Measurements from ENCODE around the gene KRAS.

Gene KRAS

GRCh38 chr12:25254271-25254880, 3.6 kb upstream of the KRAS start:
- peak in 1 of 3 experiments; percentile 18 for DNase-seq

DNA sequence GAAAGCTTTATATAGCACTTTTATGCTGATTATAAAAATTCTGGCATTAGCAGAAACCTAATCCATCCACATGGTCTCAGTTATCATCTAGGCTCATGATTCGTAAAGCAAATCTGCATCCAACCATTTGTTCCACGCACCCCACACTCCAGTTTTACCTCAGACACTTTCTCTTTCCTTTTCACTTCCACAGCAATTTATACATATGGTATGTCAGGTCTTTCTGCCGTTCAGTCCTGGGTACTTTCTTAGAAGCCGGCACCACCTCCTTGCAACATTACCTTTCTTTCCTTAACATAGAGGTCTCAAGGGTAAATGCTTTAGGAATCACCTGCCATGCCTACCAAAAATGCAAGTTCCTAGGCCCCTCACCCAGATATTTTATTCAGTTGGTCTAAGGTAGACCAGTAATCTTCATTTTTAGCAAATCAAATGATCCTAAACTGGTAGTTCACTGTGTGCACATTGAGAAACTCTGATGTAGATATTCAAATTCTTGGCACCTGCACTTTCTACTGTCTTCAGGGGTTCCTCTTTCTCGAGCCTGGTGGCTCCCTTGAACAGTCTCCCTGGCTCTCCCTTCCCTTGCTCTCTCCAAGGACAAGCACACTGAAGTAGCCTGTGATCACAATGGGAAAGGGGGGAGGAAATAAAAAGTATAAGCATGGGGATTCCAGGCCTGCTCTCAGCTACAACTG, 2.8 kb upstream of the KRAS start:
- DNase-seq = no peak

GRCh38 chr12:25252946-25253345, 2.2 kb upstream of the KRAS start:
- DNase-seq = no peak

GRCh38 chr12:25251769-25252168, 1.0 kb upstream of the KRAS start:
- no peak for DNase-seq

- peak; percentile 19 to 86 (median 84) for DNase-seq
Measured at GRCh38 chr12:25249931-25250738, 594 bp downstream of the KRAS start.

DNA sequence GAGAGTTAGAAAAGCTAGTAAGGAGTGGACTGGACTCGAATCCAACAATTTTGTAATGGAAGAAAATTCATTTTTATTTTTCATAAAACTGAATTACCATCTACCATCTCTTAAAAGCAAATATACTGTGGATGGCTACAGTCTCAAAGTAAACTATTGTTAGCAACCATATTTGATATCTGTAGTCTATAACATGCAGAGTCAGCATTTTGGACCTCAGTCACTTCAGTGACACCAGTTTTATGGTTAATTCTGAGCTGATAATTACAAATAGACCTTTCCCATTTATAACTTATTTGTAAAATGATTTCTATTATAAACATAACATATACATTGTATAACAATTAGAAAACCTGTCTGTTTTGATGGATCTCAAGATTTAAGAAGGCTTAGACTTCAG, 2.0 kb downstream of the KRAS start:
- DNase-seq = no peak

DNA sequence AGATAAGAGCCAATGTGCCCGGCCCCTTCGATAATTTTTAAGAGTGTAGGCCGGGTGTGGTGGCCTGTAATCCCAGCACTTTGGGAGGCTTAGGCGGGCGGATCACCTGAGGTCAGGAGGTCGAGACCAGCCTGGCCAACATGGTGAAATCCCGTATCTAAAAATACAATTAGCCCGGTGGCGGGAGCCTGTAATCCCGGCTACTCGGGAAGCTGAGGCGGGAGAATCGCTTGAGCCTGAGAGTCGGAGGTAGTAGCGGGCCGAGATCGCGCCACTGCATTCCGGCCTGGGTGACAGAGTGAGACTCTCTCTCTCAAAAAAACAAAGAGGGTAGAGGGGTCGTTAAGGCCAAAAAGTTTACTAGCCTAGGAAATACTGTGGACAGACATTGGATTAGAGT, 2.6 kb downstream of the KRAS start:
- no peak for DNase-seq

DNA sequence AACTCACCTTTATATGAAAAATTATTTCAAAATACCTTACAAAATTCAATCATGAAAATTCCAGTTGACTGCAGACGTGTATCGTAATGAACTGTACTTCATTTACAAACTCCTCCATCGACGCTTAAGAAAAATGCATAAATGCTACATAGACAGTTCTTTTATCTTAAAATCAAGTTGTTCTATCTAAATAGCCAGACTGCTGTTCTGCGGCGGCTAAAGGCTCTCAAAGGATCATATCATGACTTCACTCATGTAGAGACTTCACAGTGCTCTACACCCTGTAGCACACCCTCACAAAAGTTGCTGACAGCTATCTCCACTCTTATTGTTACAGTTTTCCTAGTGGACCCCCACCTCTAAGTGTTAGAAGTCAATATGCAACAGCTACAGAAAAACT, 5.2 kb downstream of the KRAS start:
- DNase-seq = no peak

DNA sequence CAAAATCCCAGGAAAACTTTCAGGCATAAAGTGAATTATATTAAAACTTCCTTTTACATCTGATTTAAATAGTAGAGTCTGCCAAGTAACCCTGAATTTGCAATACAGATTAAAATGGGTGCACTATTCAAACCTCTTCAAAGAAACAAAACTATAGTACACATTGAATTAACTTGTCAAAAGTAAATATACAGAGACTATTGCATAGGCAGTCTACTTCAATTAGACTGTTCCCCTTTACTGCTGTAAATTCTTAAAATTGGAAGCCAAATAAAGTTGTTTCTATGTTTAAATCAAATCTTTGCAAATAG, 7.1 kb downstream of the KRAS start:
- DNase-seq = no peak

- DNase-seq = no peak
Measured at GRCh38 chr12:25242981-25243679, 7.6 kb downstream of the KRAS start.

DNA sequence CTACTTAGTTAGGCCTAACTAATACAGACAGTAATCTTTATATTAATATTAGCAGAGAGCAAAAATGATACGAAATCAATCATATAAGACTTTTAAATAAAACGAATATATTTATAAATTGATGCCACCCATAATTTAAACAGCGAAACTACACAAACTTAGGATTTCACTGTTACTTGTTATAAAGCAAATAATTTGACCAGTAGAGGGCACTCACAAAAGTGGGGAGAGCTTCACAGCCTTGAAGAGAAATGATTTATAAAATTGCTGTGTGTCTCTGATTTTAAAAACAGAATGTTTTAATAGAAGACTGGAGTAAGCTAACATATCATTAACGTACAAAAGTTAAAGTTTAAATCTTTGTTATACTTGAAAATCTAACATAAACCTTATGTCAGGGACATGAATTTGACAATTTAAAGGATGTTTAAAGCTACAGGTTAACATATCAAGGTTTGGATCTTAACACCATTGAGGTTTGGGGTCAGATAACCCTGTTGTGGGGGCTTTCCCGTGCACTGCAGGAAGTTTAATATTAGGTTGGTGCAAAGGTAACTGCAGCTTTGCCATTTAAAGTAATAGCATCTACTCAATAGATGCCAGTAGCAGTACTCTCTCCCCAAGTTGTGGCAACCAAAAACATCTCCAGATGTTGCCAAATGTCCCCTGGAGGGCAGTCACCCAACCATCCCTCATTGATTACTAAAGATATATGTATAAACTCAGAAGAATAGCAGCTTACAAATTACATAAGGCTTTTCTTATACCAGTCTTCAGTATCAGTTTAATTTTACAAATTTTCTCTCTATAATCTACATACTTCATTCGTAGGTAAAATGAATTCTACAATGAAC, 9.3 kb downstream of the KRAS start:
- DNase-seq = peak in 2 of 3 experiments; percentile 36 to 64

DNA sequence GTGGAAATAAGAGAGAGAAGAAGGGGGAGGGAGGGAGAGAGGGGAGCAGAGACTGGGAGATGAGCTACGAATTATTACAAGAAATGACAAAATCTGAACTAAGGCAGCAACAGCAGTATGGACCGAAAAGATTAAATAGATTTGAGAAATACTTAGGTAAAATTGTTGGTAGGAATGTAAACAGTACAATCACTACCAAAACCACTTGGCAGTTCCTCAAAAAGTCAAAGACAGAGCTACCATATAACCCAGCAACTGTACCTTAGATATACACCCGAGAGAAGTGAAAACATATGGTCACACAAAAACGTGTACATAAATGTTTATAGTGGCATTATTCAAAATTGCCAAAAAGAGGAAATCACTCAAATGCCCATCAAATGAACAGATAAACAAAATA, 14.1 kb downstream of the KRAS start:
- DNase-seq = no peak

DNA sequence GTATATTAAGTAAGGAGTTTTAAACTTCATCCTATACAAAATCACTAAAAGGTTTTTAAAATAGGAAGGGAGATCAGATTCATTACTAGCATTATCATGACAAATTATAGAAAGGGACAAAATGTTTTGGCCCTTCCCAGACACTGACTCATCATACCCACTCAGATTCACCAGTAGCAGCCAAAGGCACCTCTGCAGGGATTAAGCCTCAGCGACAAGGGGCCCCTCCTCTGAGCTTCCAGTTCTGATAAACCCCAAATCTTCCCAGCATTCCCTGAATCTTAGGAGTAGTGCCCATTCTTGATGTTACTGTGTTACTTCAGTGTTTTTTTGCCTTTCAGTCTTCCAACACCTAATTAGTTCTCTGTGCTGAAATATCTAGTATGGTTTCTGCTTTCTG, 14.5 kb downstream of the KRAS start:
- no peak for DNase-seq

DNA sequence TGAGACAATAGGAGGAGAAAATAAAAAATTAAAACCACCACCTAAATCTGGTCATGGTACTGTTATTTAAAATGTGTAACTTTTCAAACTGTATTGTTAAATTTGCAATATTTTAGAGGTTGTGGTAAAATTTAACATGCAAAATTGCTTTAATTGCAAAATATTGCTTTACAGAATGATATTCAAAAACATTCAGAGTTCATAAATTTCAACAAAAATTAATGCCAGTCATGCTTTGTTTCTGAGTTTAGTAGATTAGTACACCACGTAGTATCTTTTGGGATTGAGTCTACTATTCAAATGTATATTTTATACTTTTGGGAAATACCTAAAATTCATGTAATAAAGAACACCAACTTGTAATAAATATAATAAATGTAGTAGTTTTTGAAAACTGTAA, 37.4 kb downstream of the KRAS start:
- DNase-seq = no peak

DNA sequence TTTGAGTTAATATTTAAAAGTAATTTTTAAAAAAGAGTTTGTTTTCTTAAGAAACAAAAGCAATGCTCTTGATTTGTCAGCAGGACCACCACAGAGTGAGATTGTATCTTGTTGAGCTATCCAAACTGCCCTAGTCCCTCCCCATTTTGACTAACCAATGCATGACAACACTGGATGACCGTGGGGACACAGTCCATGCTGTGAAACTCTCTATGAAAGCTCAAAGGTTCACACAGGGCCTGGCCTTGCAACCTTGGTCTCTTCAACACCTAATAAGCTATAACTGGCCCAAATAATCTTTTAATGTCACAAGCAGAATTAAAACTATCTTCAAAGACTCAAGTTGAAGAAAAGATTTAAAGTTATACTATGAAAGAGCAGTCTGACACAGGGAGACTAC, 42.2 kb downstream of the KRAS start:
- no peak for DNase-seq

- no peak for DNase-seq
Measured at GRCh38 chr12:25207846-25208245, 42.9 kb downstream of the KRAS start.

DNA sequence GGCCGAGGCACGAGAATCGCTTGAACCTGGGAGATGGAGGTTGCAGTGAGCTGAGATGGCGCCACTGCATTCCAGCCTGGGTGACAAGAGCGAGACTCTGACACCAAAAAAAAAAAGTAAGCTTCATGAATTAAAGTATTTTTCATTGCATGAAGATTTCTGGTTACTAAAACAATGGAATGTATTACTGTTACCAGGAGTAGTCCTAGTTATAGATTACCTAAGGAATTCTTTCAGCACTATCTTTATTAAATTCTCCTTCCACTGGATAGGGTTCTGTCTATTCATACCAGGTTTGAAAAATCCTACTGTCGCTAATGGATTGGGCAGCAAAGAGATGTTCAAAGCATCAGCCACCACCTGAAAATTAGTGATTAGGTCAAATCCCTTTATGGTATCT, 43.3 kb downstream of the KRAS start:
- DNase-seq = no peak

DNA sequence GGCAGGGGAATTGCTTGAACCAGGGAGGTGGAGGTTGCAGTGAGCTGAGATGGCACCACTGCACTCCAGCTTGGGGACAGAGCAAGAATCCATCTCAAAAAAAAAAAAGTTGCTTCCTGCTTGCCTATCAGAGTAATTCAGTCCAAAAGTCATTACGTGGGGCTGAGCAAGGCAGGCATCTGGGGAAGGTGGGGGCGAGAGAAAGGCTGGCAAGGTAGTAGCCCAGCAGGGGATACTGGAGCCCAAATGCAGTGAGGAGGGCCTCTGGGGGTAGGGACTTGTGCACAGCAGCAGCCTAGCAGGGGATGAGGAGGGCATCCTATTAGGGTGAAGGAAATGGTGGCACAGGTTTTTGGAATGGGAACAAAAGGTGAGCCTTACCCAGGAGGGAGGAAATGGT, 48.6 kb downstream of the KRAS start:
- no peak for DNase-seq

DNA sequence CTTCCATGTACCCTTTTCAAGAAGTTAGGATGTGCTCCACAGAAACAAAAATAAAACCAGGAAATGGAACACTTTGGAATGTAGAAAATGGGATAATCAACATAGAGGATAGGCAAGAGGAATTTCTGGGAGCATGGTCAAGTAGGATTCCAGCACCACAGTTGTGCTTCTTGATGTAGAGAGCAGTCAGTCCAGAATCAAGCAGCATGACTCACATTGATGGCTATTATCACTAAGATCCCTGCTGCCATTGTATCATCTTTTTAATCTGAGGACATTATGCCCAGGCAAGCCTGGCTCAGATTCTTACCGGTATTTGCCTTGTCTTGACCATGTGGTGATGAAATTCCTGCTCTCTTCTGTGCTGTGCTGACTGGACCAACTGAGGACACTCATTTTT, 50.0 kb downstream of the KRAS start:
- DNase-seq = no peak

DNA sequence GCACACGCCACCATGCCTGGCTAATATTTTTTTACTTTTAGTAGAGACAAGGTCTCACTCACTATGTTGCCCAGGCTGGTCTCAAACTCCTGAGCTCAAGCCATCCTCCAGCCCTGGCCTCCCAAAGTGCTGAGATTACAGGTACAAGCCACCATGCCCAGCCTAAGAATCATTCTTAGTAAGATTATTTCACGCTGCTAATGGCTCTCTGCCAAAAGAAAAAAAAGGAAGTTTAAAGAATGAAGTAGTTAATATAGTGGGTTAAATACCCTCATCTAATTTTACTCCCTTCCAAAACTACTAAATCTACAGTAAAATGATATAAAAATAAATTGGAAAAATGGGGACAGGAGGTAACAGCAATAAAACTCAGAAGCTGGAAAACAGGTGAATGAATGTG, 53.1 kb downstream of the KRAS start:
- DNase-seq = no peak

GRCh38 chr12:25195056-25195971, 55.4 kb downstream of the KRAS start, which contains the start of the genes DNAI7 and ETFRF1:
DNAI7 (minus strand) TSS chr12:25195160; CDS start chr12:25195078, 82 bp downstream.
ETFRF1 (plus strand) TSS chr12:25195237; CDS start chr12:25203957, 8,720 bp downstream.
- DNase-seq = peak; percentile 96 to 99 (median 96)

Measured in NCI-H1417 (cell line).